Suprapubic skin (tissue), 3 donors: ENCODE measurements around the gene CALHM2.

Source experiments
- POLR2AphosphoS5 ChIP-seq, 3 donors: sonication (generic); formaldehyde crosslinking; IDR thresholded peaks; one replicate each; pipeline ENCODE4 v1.6.1; 2017; ENCODE audit warnings: antibody characterized with exemption in 3 of 3
- TF ChIP-seq, protein P1 (sequence below), 2 donors: fragments of 200-600 bp in 1 of 2; fragments of 450-650 bp in 1 of 2; sonication (generic) in 1 of 2; IDR thresholded peaks; one replicate each; pipeline ENCODE4 v1.5.1; 2016 to 2019; ENCODE audit warnings: antibody characterized with exemption in 2 of 2, mild to moderate bottlenecking in 1 of 2, moderate library complexity in 1 of 2

DNA sequence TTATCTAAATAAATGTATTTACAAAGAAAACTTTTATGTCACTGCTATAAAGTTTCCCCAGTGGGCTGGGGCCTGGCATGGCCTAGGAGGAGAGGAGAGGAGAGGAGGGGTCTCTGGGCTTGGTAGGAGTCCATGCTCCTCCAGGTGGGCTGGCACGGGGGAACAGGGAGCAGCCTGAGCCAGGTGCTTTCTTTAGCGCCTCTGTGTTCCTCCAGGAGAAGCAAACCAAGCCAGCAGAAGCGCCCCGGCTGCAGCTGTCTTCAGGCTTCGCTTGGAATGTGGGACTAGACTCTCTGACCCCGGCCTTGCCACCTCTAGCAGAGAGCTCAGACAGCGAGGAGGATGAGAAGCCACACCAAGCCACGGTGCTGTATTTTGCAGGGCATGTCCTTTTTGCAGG lies 10.6 kb downstream of the CALHM2 start:
- TF ChIP-seq, protein P1, sequence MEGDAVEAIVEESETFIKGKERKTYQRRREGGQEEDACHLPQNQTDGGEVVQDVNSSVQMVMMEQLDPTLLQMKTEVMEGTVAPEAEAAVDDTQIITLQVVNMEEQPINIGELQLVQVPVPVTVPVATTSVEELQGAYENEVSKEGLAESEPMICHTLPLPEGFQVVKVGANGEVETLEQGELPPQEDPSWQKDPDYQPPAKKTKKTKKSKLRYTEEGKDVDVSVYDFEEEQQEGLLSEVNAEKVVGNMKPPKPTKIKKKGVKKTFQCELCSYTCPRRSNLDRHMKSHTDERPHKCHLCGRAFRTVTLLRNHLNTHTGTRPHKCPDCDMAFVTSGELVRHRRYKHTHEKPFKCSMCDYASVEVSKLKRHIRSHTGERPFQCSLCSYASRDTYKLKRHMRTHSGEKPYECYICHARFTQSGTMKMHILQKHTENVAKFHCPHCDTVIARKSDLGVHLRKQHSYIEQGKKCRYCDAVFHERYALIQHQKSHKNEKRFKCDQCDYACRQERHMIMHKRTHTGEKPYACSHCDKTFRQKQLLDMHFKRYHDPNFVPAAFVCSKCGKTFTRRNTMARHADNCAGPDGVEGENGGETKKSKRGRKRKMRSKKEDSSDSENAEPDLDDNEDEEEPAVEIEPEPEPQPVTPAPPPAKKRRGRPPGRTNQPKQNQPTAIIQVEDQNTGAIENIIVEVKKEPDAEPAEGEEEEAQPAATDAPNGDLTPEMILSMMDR (IDR thresholded peaks at IDR 0.05) = no peak
- no peak for TF ChIP-seq POLR2AphosphoS5 (IDR thresholded peaks at IDR 0.05)
